COR-L47 (cell line): ENCODE data around the gene HECTD3.
A peak's percentile ranks its signal among the peaks of the same experiment; 100 is the strongest.

Source experiments
- DNase-seq: peaks from one replicate; lab custom pipeline; 2025; lab: John Stamatoyannopoulos, UW

HECTD3 gene

DNA sequence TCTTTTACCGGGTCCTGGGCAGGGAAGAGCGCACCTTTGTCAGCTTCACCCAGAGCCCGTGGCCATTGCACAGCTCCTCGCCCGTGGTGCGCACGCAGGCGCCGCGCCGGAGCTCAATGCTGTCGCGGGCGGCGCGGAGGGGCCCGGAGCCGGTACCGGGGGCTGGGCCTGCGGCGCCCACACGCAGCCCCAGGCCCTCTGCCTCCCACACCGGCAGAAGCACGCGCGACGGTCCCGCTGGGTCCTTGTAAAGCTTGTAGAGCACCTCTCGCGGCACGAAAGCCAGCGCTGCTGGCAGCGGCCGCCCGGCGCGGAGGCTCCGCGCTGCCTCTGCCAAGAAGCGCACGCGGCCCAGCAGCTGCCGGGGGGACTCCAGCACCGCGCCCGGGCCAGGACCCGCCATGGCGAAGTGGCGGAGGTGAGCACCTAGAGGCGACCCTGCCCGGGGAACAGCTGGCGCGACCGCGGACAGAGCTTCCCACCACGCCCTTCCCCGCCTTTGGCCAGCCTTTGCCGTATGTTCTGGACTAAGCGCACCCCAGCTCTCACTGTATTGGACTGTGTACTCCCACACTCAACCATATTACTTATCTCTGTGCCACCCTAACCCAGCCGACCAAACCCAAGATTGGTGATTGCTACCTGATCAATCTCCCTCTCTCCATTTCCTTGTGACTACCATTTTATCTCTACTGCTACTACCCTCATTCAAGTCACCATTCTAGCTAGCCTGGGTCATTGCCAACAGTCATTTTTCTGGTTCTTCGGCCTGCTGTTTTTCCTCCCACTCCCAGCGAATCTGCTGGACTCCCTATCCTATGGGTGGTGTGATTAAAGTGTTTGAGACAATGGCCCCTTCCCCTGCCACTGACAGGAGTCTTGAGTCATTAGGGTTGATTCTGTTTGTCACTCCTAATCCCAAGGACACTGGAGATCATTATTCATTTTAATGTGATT is at the start of gene HECTD3:
TSS of gene HECTD3 (minus strand) at position 470 of the 957 bp plus-strand sequence. CDS start at position 403, 67 bp downstream.
- DNase-seq, result peak; percentile 48

DNA sequence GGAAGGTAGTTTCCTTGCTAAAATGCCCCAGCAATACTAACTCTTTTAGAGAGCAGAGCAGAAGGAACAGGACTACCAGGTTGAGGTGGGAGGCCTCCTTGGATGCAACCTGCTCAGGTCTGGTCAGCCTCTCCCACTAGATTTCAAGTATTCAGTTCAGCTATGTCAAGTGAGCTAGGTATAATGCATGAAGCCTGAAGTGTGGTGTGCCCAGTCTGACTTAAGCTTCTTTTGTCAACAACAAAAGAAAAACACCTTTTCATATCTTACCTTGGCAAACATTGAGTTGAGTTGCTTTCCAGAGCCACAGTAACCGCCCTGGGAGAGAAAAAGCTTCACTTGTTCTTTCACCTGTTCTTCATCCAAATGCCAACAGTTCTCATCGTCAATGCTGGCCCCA is 48.7 kb upstream of the HECTD3 start:
- no peak for DNase-seq

DNA sequence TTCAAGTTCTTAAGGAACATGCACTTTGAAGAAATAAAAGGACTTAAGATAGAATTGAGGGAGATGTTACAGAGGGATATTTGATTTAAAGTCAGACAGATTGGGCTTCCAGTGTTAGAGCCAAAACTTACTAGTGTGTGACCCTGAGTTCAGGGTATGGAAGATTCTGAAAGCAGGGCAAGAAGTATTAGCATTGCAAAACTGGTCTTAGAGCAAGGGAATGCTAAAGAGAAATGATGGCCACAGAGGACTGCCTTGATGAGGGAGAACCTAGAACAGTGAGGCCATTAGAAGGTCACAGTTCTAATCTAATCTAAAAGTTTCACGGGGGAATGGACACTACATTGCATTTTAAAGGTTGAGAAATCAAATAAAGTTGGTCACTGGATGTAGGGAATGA is 46.4 kb upstream of the HECTD3 start:
- no peak for DNase-seq

DNA sequence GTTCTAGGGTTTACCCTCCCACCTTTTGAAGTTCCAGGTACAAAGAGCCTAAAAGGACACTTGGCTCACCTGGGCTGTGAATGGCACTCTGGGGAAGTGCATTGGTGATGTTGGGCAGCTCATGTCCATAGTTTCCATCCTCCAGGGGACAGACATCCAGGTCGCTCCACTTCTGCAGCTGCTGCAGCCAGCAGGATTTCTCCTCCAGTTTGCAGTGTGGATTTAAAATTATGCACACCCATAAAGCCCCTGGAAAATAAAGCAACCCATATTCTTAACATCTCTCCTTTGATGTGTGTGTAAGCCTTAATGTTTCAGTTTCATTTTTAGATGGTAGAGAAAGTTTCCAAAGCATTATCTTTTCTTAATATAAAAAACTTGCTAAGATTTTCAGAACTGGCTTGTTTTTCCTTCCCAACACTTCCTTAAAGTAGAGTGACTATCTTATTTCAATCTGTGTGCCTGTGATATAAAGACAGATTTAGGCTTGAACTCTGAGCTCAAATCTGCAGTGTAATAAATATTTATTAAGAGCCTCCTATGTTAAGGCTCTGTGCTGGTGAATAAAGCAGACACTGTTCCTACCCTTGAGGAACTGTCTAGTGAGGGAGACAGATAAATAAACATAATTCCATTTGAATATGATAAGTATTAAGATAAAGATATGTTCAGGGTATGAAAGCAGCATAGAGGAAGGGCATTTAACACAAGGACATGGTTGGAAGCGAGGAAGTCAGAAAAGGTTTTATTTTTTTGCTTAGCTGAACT is 40.1 kb upstream of the HECTD3 start:
- no peak for DNase-seq

- no peak for DNase-seq
These were observed 35.9 kb upstream of the HECTD3 start for GRCh38 chr1:45047032-45047431.

DNA sequence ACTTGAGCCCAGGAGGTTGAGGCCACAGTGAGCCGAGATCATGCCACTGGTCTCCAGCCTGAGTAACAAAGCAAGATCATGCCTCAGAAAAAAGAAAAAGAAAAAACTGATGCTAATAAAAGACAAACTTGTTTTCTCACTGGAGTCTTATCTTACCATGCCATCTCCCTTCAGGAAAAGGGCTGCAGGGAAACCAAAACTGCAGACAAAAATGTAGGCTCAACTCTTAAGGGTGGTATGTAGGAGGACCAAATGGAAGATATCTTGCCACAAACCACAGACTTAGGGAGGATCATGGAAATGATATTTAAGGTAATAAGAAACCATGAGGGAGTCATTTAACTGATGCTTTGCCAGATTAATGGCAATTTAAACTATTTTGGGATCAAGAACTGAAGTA is 33.8 kb upstream of the HECTD3 start:
- DNase-seq, result no peak

DNA sequence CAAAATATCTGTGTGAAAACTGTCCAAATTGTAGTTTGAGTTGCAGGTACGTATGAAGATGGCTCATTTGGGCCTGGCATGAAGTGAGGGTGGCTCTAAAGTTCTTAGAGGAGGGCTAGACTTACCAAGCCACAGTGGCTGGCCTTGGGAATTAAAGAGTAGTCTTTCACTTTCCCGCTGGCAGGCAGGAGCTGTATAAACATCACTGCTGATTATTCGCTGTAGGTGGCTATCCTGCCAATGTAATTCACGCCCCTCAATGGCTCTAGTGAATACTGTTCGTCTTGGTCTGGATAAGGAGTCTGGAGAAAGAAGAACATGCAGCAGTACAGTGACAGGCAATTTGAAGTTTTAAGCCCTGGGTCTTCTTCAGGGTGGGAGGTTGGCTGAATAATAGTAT is 32.0 kb upstream of the HECTD3 start:
- no peak for DNase-seq

DNA sequence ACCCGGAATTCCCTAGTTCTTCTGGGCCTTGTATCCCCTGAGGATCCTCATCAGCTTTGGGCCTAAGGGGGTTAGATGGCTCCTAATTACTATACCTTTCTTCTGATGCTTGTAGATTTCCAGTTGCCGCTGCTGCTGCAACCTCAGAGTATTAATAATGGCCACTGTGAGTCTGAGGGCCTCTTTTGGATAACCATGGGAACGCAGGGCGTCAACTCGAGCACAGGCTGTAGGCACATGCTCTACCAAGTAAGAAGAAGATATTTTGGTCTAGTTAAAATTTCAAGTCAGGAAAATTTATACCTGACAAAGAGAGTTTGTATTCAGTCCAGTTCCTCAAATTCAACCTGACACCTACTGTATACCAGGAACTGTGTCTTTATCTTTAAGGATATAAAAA is 29.2 kb upstream of the HECTD3 start:
- DNase-seq, result no peak

GRCh38 chr1:45038661-45039364 is 27.7 kb upstream of the HECTD3 start:
- DNase-seq, result no peak

GRCh38 chr1:45038240-45038639 is 27.1 kb upstream of the HECTD3 start:
- no peak for DNase-seq

- no peak for DNase-seq
These were observed 26.3 kb upstream of the HECTD3 start for GRCh38 chr1:45037456-45037855.

DNA sequence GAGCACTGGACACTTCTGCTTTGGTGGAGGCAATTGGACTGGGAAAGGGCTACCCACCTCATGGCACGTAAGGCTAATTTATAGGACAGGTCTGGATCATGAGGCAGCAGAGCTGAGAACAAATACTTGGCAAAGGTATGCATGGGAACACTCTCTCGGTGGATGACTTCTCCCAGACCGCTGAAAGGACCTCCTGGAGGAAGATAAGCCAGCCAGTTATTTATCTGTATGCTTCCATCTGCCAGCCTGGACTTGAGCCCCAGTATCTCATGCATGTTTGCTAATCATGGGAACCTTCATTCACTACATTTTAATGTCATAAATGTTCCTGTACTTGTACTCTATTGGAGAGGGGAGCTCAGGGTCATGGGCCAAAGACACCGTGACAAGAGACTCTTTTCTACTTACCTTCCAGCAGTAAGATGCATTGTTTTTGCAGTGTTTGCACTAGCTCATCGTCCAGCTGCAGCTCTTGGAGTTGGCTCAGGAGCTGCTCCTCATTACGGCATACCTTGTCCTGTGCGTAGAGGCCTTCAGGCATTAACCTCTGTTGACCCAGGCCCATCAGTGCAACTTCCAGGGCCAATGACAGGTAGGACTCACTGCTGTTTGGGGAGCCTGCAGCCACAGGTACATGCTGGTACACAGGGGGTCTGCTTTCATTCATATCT is 24.6 kb upstream of the HECTD3 start:
- DNase-seq, result no peak

DNA sequence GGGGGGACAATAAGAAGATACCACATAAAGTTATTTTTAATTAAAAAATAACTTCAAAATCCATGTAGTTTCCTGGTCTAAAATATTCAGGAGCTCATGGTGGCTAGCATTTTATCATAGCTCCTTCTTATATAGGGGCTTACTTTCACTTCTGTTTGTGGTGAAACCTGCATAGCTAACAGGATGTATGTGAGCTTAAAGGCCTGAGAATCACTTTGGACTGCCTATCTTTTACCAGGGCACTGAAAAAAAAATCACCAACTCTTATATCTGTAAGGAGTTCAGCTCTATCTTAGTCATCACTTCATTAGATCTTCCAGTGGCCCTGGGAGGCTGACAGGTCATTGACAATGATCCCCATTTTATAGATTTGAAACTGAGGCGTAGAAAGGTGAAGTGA is 22.2 kb upstream of the HECTD3 start:
- no peak for DNase-seq

- DNase-seq, result no peak
These were observed 21.7 kb upstream of the HECTD3 start for GRCh38 chr1:45032837-45033236.

- DNase-seq, result no peak
These were observed 15.3 kb upstream of the HECTD3 start for GRCh38 chr1:45026446-45026845.

GRCh38 chr1:45023663-45024062 is 12.5 kb upstream of the HECTD3 start:
- no peak for DNase-seq

DNA sequence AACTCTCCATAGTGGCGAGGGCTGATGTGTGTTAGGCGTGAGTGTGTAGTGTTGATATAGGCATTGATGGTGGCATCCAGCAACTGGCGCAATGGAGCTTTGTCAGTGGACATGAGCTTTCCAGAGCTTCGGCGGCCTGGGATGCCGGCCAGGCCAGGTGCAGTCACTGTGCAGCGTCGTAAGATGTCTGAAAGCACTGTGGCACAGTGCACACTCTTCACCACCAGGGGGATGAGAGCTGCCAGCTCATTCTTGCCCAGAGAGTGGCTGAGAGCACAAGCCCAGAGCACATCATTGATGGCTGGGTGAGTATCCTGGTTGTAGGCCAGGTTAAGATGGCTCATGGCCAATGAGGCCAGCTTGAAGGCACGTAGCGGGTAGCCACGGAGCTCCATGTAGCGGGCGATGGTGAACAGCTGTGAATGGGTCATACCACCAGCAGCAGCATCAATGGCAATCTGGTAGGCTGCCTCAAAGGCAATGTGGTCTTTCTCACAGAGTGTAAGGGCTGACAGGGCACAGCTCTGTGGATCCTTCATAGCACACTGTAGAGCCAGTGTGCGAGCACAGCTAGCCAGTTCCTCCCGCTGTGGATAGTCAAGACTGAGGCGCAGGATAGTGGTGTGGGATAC is 7.6 kb upstream of the HECTD3 start:
- peak; percentile 23 for DNase-seq

DNA sequence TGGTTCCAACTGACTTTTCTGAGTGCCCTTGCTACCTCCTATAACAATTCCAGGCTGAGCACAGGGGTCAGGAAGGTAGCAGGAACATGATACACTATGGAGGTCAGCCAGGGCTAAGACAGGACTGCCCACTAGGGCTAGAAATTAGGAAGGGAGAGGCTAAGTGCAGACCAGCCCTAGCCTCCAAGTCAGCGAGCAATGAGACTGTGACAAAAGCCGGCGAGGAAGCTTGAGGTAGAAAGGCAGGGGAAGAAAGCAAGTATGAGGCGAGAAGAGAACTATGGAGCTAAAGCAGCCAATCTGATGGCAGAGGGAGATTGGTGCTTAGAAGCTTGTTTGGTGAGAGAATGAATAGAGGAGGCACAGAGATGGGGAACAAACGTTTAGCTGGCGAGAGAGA is 5.6 kb upstream of the HECTD3 start:
- no peak for DNase-seq

GRCh38 chr1:45016090-45016697 is 5.1 kb upstream of the HECTD3 start:
- no peak for DNase-seq

- DNase-seq, result no peak
These were observed 4.6 kb upstream of the HECTD3 start for GRCh38 chr1:45015683-45016082.
